Keratinocyte (primary cell): ENCODE data around the gene RGS9. TPM values are rescaled to one million over a fixed set of nuclear protein-coding genes. Genes with fewer than 3 reads are reported as not detected.

Source experiments
- DNase-seq: peaks from one replicate; pipeline ENCODE4 v3.0.0-alpha.2; 2011; ENCODE audit warnings: low read depth, missing footprints, low spot score
- FAIRE-seq: peaks from 2 replicates; lab custom pipeline; 2011; peaks lifted over from hg19 to GRCh38; lab: Jason Lieb, UNC
- H2AFZ ChIP-seq: 2 replicates; pipeline ENCODE4 v1.6.0; 2012; ENCODE audit warnings: low read length, control low read depth, inconsistent platforms; ENCODE audit not compliant: control insufficient read depth
- H3K27ac ChIP-seq: 2 replicates; pipeline ENCODE4 v1.5.1; 2011; ENCODE audit warnings: low read length; ENCODE audit not compliant: control insufficient read depth, insufficient read depth
- H3K27me3 ChIP-seq: 3 replicates; pipeline ENCODE4 v1.6.0; 2011; ENCODE audit warnings: low read length; ENCODE audit not compliant: control insufficient read depth, insufficient read depth; ENCODE audit errors: extremely low read depth
- H3K36me3 ChIP-seq, 2 experiments: 2 replicates in 1 of 2; 3 replicates in 1 of 2; pipeline ENCODE4 v1.5.1; 2011; ENCODE audit warnings: low read length in 2 of 2, mild to moderate bottlenecking in 1 of 2; ENCODE audit not compliant: control insufficient read depth in 2 of 2, insufficient read depth in 2 of 2; ENCODE audit errors: extremely low read depth in 1 of 2
- H3K4me1 ChIP-seq: 3 replicates; pipeline ENCODE4 v1.5.1; 2011; ENCODE audit warnings: low read length; ENCODE audit not compliant: control insufficient read depth, insufficient read depth; ENCODE audit errors: extremely low read depth
- H3K4me2 ChIP-seq: 3 replicates; pipeline ENCODE4 v1.6.0; 2011; ENCODE audit warnings: low read depth, low read length; ENCODE audit not compliant: control insufficient read depth, insufficient read depth; ENCODE audit errors: extremely low read depth
- H3K4me3 ChIP-seq, 3 experiments: fragments of 200-600 bp in 1 of 3; sonication (generic) in 1 of 3; 2 replicates in 2 of 3; 3 replicates in 1 of 3; pipeline ENCODE4 v1.5.1; 2011 to 2016; ENCODE audit warnings: low read length in 3 of 3, mild to moderate bottlenecking in 3 of 3, control low read depth in 2 of 3, inconsistent platforms in 1 of 3, low read depth in 1 of 3, mixed read lengths in 1 of 3, mixed run types in 1 of 3, moderate library complexity in 1 of 3; ENCODE audit not compliant: control insufficient read depth in 2 of 3, insufficient read depth in 2 of 3; ENCODE audit errors: extremely low read depth in 1 of 3
- H3K79me2 ChIP-seq: 2 replicates; pipeline ENCODE4 v1.6.0; 2012; ENCODE audit warnings: low read length; ENCODE audit not compliant: control insufficient read depth, insufficient read depth
- H3K9ac ChIP-seq: 3 replicates; pipeline ENCODE4 v1.6.0; 2011; ENCODE audit warnings: low read length; ENCODE audit not compliant: control insufficient read depth, insufficient read depth; ENCODE audit errors: extremely low read depth
- H3K9me1 ChIP-seq: 3 replicates; pipeline ENCODE4 v1.6.0; 2011; ENCODE audit warnings: low read length; ENCODE audit not compliant: control insufficient read depth, insufficient read depth; ENCODE audit errors: extremely low read depth
- H3K9me3 ChIP-seq: 2 replicates; pipeline ENCODE4 v1.5.1; 2012; ENCODE audit warnings: low read depth, low read length; ENCODE audit not compliant: control insufficient read depth
- H4K20me1 ChIP-seq: 3 replicates; pipeline ENCODE4 v1.6.0; 2011; ENCODE audit warnings: low read length; ENCODE audit not compliant: control insufficient read depth, insufficient read depth; ENCODE audit errors: extremely low read depth
- CTCF ChIP-seq, 3 experiments: IDR thresholded peaks in 1 of 3; conservative IDR thresholded peaks in 1 of 3; optimal IDR thresholded peaks in 1 of 3; 2 replicates in 2 of 3; 3 replicates in 1 of 3; pipeline versions ENCODE3 to v1.5.1; 2011; ENCODE audit warnings: low read length in 3 of 3, mild to moderate bottlenecking in 3 of 3, moderate library complexity in 2 of 3, control low read depth in 1 of 3, inconsistent platforms in 1 of 3; ENCODE audit not compliant: insufficient read depth in 2 of 3; ENCODE audit errors: extremely low read depth in 1 of 3
- EZH2 ChIP-seq: IDR thresholded peaks from one replicate; pipeline ENCODE4 v1.6.1; 2012; ENCODE audit warnings: inconsistent platforms, mild to moderate bottlenecking, low read length, moderate library complexity
- dilution Hi-C: fragments of 300-500 bp; cut with MboI; formaldehyde crosslinking; loops from one replicate; pipeline ENCODE4 v1.7.0; 2020; ENCODE audit warnings: low sequenced_read_pairs; ENCODE audit not compliant: extremely low pct_ligation_motif_present
- polyA plus RNA-seq, 5 experiments: library from polyadenylated mRNA; depleted of rRNA in 3 of 5; stranded (reverse) in 3 of 5; stranded (forward) in 1 of 5; unstranded in 1 of 5; fragments of >200 nt; gene quantifications; 1 replicate in 1 of 5; 2 replicates in 3 of 5; 3 replicates in 1 of 5; pipeline versions ENCODE4 v1.2.1 to v1.2.3, GENCODE V29; 2011 to 2012; ENCODE audit warnings: missing spikeins in 2 of 5, low read depth in 1 of 5, low replicate concordance in 1 of 5

The RGS9 gene
- polyA plus RNA-seq, 1 donor (not counting 4 experiments of a cell fraction or from before 2014, with no cell fraction given) = 4.8 TPM

DNA sequence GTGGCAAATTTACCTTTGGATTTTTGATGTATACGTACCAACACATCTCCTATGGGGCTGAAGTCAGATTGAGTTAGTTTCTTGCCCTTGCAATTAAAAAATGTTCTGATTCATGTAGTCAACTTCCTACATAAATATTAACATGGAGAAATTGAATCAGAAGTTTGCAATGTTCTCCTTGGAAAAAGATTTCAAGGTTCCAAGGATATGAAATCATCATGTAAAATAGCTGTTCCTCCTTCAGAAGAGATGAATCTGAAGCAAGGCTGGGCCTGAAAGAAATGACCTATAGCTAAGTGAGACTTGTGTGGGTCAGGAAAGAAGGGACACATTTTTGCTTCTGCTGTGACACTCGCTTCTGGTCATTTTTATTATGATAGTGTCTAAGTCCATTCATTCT is 131.7 kb downstream of the RGS9 start:
- Histone ChIP-seq H3K36me3 (no peaks in the 10 kb centered on the region), H3K9me3 (no peaks in the 10 kb centered on the region), H4K20me1 (no peaks in the 10 kb centered on the region), H3K4me1 (no peaks in the 10 kb centered on the region), H3K79me2 (no peaks in the 10 kb centered on the region), H3K27me3 (peaks cover 8% of the 10 kb centered on the region), H3K4me2 (no peak overlapping the region), H3K9me1 (no peaks in the 10 kb centered on the region), H3K9ac (no peak overlapping the region), H3K4me3 (no peak overlapping the region), H3K27ac (no peak overlapping the region), H2AFZ (no peak overlapping the region)
- dilution Hi-C loops = no loop called here
- TF ChIP-seq CTCF (optimal IDR thresholded peaks at IDR 0.05 in 1 of 3, IDR thresholded peaks at IDR 0.05 in 1 of 3, conservative IDR thresholded peaks at IDR 0.05 in 1 of 3; ENCODE audit: extremely low read depth in 1 of 3, insufficient read depth in 2 of 3, low read length in 3 of 3) (no peak), EZH2 (no peak)
- FAIRE-seq (no peak), DNase-seq (no peak)

DNA sequence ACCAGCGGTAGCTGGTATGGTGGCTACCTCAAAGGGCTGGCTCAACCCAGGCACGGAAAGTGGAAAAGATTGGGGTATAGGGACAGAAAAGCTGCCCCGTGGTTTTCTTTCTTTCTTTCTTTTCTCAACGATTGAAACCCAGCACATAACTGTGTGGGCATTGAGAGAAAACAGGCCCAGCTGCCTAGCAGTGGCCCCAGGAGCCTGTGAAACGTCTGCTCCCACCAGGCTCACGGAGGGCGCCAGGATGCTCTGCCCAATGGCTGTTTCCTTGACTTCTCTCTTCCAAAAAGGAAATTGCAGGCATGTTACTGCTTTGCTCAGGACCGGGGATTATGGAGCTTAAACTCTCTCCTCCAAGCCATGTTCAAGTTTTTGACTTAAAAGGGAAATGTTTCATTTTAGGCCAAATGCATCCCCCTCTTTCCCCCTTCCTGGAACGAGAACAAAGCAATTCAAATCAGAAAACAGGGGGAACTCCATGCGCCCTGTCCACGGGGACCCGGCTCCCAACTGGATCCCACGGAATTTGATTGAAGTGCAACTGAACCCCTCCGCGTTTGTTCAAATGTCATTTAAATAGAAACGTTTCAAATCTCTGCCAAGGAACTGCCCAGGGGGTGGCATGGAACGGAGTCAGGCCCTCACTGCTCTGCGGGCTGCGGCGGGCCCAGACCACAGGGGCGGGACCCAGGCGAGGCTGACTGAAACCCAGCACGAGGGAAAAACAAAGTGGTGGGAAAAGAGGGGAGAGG is 133.5 kb downstream of the RGS9 start:
- dilution Hi-C loops = no loop called here
- Histone ChIP-seq H3K36me3 (no peaks in the 10 kb centered on the region), H3K4me2 (no peak overlapping the region), H3K79me2 (no peaks in the 10 kb centered on the region), H3K27ac (no peak overlapping the region), H4K20me1 (no peaks in the 10 kb centered on the region), H3K27me3 (peaks cover 8% of the 10 kb centered on the region), H3K4me3 (no peak overlapping the region), H3K9ac (no peak overlapping the region), H3K9me3 (no peaks in the 10 kb centered on the region), H3K9me1 (no peaks in the 10 kb centered on the region), H2AFZ (no peak overlapping the region), H3K4me1 (no peaks in the 10 kb centered on the region)
- no peak for FAIRE-seq
- no peak for DNase-seq
- TF ChIP-seq EZH2 (no peak), CTCF (optimal IDR thresholded peaks at IDR 0.05 in 1 of 3, IDR thresholded peaks at IDR 0.05 in 1 of 3, conservative IDR thresholded peaks at IDR 0.05 in 1 of 3; ENCODE audit: extremely low read depth in 1 of 3, insufficient read depth in 2 of 3, low read length in 3 of 3) (no peak)
